GM13977 (cell line): ENCODE measurements around the gene NPW.

Experiments
- DNase-seq: peaks from one replicate; pipeline ENCODE4 v3.0.0; 2012; ENCODE audit warnings: low spot score
- CTCF ChIP-seq: IDR thresholded peaks from 2 replicates; pipeline ENCODE4 v1.5.1; 2012; ENCODE audit warnings: mild to moderate bottlenecking, control low read depth; ENCODE audit not compliant: insufficient read depth; ENCODE audit errors: extremely low read depth, missing control alignments
- in situ Hi-C: fragments of 300-500 bp; cut with MboI; formaldehyde crosslinking; loops from one replicate; pipeline ENCODE4 v1.12.0; 2022; ENCODE audit warnings: low sequenced_read_pairs, low pct_unique_long_range_greater_than_20kb, mixed read lengths, inconsistent platforms; ENCODE audit not compliant: unreplicated experiment

The NPW gene

GRCh38 chr16:2027024-2028010, 7.7 kb downstream of the NPW start:
- in situ Hi-C loops, result no loop called here
- DNase-seq, result no peak

GRCh38 chr16:2028146-2028545, 8.6 kb downstream of the NPW start:
- TF ChIP-seq CTCF, result no peak
- DNase-seq, result no peak
- in situ Hi-C loops, result no loop called here

More at GRCh38 chr16:2027024-2028010, 7.7 kb downstream of the NPW start:
- no peak for TF ChIP-seq CTCF

- in situ Hi-C loops, result no loop called here
- DNase-seq, result no peak
- no peak for TF ChIP-seq CTCF
These were observed 9.1 kb downstream of the NPW start for GRCh38 chr16:2028620-2029220.

- in situ Hi-C loops, result no loop called here
- TF ChIP-seq CTCF, result no peak
- DNase-seq, result no peak
These were observed 9.8 kb downstream of the NPW start for GRCh38 chr16:2029350-2029749.

GRCh38 chr16:2030036-2030435, 10.5 kb downstream of the NPW start:
- DNase-seq, result no peak
- in situ Hi-C loops, result no loop called here
- no peak for TF ChIP-seq CTCF

GRCh38 chr16:2031081-2031577, 11.5 kb downstream of the NPW start:
- in situ Hi-C loops, result no loop called here
- TF ChIP-seq CTCF, result no peak
- DNase-seq, result no peak
